ENCODE results near the gene FBP1.
"Not testable (repeated sequence)": the region's sequence is repeated elsewhere in the genome, so short reads cannot be mapped to it uniquely, and the experiment has no call there.

FBP1 gene

DNA sequence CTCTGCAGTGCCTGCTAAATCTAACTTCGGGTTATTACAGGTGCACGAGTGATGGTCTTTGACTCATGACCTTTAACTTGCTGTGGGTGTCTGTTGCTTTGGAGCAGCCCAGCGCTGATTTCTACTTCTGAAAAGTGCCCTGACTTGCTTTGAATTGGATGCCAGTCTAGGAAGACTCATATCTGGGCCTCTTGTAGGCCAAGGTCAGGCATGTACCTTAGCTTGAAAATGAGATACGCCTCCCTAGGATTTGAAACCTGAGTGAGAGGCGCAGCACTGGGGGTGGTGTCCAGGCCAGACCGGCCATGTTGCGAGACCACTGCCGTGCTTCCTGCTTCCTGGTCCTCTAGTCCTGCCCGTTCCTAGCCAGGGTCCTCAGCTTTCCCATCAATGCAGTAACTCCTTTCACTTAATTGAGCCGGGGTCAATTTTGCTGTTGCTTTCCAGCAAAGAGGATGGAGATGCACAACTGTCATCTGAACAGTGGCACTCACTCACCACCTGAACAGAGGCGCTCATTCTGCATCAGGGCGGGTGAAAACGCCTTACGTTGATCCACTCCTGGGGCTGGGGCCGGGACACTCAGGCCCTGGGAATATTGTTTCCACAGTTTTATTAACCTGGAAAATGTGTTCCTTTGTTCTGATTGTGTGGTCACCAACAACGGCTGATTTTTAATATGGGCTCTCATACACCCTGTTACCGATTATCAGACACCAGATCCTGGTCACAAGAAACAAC is 70.2 kb downstream of the FBP1 start:
- DNase-seq: no peak

DNA sequence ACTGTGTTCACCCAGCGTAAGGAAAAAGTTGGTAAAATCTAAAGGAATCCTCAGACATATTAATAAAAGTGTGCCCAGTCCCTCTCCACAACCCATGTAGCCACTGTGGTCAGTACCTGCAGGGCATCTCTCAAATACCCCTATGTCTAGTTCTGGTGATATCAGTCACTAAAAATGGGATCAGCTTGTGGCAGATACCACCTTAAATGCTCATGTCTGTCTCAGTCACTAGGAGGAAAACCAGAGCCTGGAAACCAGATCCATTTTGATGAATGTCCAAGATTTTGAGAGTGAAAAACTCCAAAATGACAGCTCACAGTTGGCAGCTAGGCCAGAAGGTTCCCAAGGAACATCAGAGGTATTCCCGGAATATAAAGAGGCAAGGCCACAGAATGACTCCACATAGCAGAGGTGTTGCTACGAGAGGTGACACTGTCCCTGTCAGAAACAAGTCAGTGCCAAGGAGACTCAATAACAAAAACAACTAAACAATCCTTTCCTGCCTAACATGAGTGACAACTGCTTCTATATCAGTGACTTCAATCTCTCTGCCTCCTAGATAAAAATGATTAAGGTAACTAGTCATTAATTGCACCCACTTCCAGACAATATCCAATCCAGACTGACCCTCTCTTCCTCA is 70.9 kb downstream of the FBP1 start:
- DNase-seq: no peak

DNA sequence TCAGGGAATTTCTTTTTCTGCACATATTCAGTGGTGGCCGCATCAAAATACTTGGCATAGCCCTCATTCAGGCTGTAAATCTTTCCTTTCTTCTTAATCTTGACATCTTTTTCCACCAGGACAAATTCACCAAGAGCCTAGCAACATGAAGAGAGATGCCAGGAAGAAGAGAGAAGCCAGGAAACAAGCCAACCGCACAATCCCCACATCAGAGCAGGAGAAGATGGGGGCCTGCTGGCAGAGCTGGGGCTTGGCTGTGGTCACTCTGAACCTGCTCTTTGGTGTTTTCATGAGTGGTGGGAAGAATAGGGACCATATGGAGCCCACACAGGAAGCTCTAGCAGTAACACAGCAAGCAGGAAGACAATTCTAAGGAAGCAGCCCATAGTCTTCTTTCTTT is 72.0 kb downstream of the FBP1 start:
- no peak for DNase-seq

DNA sequence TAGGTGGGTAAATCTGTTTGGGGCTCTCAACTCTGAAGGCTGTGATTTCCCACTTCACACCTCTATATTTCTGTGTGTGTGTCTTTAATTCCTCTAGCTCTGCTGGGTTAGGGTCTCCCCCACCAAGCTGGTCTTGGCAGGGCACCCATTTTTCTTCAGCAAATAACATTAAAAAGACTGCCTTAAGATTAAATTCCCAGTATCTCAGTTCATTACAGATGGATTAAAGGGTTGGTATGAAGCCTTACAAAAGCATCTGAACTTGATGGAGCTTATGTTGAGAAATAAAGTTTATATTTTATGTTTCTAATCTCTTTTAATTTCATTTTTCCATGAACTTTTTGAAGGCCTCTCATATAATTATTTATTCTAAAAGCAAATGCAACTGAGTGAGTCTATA is 72.8 kb downstream of the FBP1 start:
- no peak for DNase-seq

DNA sequence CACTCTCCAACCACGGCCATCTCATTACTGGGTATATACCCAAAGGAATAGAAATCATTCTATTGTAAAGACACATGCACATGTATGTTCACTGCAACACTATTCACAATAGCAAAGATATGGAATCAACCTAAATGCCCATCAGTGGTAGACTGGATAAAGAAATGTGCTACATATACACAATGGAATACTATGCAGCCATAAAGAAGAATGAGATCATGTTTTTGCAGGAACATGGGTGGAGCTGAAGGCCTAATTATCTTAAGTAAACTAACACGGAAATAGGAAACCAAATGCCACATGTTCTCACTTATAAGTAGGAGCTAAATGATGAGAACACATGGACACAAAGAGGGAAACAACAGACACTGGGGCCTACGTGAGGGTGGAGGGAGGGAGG is 75.0 kb downstream of the FBP1 start:
- DNase-seq: not testable (repeated sequence)

GRCh38 chr9:94563548-94563947 is 75.8 kb downstream of the FBP1 start:
- peak; percentile 31 for DNase-seq

DNA sequence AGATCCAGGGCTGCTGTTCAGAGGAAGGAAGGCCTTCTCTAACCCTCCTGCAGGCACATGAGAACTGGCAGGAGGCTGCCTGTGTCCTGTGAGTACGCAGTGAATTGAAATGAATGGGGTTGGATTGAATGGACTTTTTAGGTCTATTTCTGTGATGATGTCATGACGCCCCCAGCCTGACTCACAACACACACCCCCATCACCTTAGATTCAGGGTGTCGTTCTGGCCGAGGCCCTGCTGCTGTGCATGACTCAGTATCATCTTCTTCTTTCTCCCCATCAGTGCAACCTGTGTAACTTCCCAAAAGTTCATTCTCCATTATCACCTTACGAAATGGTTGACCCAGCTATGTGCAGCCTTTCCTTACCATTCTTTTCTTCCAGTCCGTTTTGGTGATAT is 79.1 kb downstream of the FBP1 start:
- DNase-seq: no peak

- DNase-seq: no peak
Observed at GRCh38 chr9:94557376-94557775, 81.9 kb downstream of the FBP1 start.

DNA sequence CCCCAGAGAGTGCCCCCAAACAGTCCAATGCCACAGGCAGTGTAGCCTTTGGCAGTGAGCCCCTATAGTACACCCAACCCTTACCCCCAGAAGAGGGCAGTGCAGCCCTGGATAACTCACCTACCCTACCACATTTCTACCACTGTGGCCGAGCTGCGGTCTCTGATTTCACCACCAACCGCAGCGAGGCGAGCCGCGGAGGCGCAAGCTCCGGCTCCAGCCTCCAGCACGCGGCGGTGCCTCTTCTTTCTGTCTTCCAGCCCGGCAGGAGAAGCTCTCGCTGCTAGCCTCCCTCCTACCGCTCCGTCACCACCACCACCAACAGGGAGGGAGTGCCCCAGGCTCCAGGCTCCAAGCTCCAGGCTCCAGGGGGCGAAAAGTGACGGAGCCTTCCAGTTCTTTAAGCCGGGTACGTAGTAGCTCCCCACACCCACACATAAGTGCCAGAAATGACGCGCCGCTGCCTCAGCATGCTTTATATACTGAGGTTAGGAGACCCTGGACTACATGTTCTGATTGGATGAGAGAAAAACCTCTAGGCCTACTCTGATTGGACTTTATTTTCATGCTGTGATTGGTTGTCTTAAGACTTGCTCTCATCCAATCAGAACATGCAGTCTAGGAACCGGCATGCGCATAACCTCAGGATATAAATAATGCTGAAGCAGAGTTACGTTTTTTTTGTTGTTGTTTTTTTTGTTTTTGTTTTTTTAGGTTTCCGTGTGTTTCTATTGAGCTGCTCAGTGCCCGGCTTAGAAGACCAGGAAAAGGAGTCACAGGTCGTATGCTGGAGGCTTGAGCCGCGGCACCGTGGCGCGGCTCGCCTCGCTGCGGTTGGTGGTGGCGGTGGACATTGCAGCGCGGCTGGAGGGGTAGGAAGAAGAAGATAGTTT is 84.6 kb downstream of the FBP1 start, which contains the start of gene PCAT7:
TSS of gene PCAT7 (plus strand) at position 645 of the 893 bp plus-strand sequence.
- peak; percentile 90 for DNase-seq

DNA sequence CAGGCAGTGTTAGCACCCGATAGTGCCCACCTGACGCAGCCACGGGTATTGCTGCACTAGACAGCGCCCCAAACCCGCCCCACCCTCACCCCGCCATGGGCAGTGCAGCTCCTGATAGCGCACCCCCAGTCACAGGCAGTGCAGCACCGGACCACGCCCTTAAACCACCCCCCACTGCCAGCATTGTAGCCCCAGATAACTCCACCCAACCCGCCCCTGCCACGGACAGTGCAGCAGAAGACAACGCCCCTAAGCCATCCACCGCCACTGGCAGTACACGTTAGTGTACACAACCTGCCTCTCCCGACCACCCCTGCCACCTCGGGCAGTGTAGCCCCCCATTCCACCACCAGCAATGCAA is 85.3 kb downstream of the FBP1 start:
- no peak for DNase-seq

Data from OCI-M1 (cell line).